ENCODE measurements around the gene ALDOB.

The ALDOB gene

DNA sequence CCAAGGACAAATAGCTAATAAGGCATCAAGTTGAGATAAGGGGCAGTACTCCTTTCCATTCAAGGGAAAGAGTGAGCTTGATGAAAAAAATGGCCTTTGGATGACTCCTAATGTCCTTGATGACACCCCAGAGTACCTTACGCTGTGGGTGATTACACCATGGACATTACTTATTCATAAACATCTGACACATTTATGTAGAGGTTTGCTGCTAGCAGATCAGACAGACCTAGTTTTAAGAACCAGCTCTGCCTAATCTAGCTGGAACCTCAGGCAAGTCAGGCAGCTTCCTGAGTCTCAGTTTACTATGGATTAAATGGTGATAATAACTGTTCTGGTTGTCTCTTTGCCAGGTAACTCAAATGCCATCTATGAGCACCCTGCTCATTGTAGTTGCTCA, 2.8 kb downstream of the ALDOB start (continued):
- TF ChIP-seq ZNF138 (tag by site-specific recombination; IDR thresholded peaks at IDR 0.05; ENCODE audit: borderline replicate concordance): no peak
- TF ChIP-seq ZNF133 (tag by site-specific recombination; IDR thresholded peaks at IDR 0.05): no peak
- TF ChIP-seq ZNF555 (tag by site-specific recombination; conservative IDR thresholded peaks at IDR 0.05): no peak
- TF ChIP-seq ZNF366 (tag by site-specific recombination; conservative IDR thresholded peaks at IDR 0.05): no peak
- TF ChIP-seq ZNF391 (tag by site-specific recombination; IDR thresholded peaks at IDR 0.05; ENCODE audit: borderline replicate concordance, low read depth): no peak
- no peak for TF ChIP-seq KLF7 (tag by site-specific recombination; IDR thresholded peaks at IDR 0.05; ENCODE audit: borderline replicate concordance)
- TF ChIP-seq INSM2 (tag by site-specific recombination; IDR thresholded peaks at IDR 0.05): no peak

- CTCF ChIA-PET: interaction anchor here (0.7 to 1.7 kb wide), 5 partner anchors 11 to 107 kb away, joined by 3 to 14 read pairs (median 5); no protein-coding TSS in a partner anchor
- no peaks in the 10 kb centered on the region for H3K4me1 ChIP-seq (ENCODE audit: control insufficient read depth, insufficient read depth, low read length)
- POLR2A ChIA-PET: no interaction called here
- H3K27ac ChIP-seq (ENCODE audit: extremely low read depth, low read depth, low read length): no peak overlapping the region
- H3K9me3 ChIP-seq (ENCODE audit: control insufficient read depth, insufficient read depth, low read depth, low read length): no peaks in the 10 kb centered on the region
- TF ChIP-seq ZNF555 (tag by site-specific recombination; conservative IDR thresholded peaks at IDR 0.05) (no peak), GLI2 (tag by site-specific recombination; IDR thresholded peaks at IDR 0.05; ENCODE audit: borderline replicate concordance, low read depth) (no peak), MYNN (tag by site-specific recombination; IDR thresholded peaks at IDR 0.05; ENCODE audit: borderline replicate concordance) (no peak), ZBTB20 (tag by site-specific recombination; IDR thresholded peaks at IDR 0.05) (no peak), ZFHX2 (tag by site-specific recombination; conservative IDR thresholded peaks at IDR 0.05) (no peak), ZSCAN18 (tag by site-specific recombination; IDR thresholded peaks at IDR 0.05) (no peak), ZNF350 (tag by site-specific recombination; IDR thresholded peaks at IDR 0.05) (no peak)
- TF ChIP-seq, protein P1, sequence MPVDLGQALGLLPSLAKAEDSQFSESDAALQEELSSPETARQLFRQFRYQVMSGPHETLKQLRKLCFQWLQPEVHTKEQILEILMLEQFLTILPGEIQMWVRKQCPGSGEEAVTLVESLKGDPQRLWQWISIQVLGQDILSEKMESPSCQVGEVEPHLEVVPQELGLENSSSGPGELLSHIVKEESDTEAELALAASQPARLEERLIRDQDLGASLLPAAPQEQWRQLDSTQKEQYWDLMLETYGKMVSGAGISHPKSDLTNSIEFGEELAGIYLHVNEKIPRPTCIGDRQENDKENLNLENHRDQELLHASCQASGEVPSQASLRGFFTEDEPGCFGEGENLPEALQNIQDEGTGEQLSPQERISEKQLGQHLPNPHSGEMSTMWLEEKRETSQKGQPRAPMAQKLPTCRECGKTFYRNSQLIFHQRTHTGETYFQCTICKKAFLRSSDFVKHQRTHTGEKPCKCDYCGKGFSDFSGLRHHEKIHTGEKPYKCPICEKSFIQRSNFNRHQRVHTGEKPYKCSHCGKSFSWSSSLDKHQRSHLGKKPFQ (tag by site-specific recombination; IDR thresholded peaks at IDR 0.05): no peak
- TF ChIP-seq, protein P2, sequence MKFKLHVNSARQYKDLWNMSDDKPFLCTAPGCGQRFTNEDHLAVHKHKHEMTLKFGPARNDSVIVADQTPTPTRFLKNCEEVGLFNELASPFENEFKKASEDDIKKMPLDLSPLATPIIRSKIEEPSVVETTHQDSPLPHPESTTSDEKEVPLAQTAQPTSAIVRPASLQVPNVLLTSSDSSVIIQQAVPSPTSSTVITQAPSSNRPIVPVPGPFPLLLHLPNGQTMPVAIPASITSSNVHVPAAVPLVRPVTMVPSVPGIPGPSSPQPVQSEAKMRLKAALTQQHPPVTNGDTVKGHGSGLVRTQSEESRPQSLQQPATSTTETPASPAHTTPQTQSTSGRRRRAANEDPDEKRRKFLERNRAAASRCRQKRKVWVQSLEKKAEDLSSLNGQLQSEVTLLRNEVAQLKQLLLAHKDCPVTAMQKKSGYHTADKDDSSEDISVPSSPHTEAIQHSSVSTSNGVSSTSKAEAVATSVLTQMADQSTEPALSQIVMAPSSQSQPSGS (tag by site-specific recombination; IDR thresholded peaks at IDR 0.05; ENCODE audit: low read depth): no peak
- TF ChIP-seq, protein P3, sequence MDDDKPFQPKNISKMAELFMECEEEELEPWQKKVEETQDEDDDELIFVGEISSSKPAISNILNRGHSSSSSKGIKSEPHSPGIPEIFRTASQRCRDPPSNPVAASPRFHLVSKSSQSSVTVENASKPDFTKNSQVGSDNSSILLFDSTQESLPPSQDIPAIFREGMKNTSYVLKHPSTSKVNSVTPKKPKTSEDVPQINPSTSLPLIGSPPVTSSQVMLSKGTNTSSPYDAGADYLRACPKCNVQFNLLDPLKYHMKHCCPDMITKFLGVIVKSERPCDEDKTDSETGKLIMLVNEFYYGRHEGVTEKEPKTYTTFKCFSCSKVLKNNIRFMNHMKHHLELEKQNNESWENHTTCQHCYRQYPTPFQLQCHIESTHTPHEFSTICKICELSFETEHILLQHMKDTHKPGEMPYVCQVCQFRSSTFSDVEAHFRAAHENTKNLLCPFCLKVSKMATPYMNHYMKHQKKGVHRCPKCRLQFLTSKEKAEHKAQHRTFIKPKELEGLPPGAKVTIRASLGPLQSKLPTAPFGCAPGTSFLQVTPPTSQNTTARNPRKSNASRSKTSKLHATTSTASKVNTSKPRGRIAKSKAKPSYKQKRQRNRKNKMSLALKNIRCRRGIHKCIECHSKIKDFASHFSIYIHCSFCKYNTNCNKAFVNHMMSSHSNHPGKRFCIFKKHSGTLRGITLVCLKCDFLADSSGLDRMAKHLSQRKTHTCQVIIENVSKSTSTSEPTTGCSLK (tag by site-specific recombination; IDR thresholded peaks at IDR 0.05): no peak
- no peaks in the 10 kb centered on the region for H3K36me3 ChIP-seq (ENCODE audit: control insufficient read depth in 2 of 2, insufficient read depth in 1 of 2, low read length in 2 of 2)
- no peak overlapping the region for H3K4me3 ChIP-seq (ENCODE audit: low read depth, low read length)
Observed at GRCh38 chr9:101432171-101432570, 3.4 kb downstream of the ALDOB start.

All from HEK293 (cell line).